ENCODE results near the gene ZNF433. TPM values are rescaled to one million over a fixed set of nuclear protein-coding genes. Genes with fewer than 3 reads are reported as not detected.

ZNF433 gene
- total and polyA plus RNA-seq, 4 donors = 4.4 to 26.5 (median 5.4) TPM

DNA sequence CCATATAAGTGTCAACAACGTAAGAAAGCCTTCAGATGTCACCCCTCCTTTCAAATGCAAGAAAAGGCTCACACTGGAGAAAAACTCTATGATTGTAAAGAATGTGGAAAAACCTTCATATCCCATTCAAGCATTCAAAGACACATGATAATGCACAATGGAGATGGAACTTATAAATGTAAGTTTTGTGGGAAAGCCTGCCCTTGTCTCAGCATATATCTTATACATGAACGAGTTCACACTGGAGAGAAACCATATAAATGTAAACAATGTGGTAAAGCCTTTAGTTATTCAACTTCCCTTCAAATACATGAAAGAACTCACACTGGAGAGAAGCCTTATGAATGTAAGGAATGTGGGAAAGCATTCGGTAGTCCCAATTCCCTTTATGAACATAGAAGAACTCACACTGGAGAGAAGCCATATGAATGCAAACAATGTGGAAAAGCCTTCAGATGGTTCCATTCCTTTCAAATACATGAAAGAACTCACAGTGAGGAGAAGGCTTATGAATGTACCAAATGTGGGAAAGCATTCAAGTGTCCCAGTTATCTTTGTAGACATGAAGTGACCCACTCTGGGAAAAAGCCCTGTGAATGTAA lies 40.2 kb upstream of the ZNF433 start:
- Histone ChIP-seq H3K9ac (ENCODE audit: insufficient read depth in 1 of 2, low read length in 2 of 2) (no peak overlapping the region), H3K27me3 (ENCODE audit: control insufficient read depth in 3 of 3, insufficient read depth in 3 of 3, low read length in 2 of 3) (no peaks in the 10 kb centered on the region), H3K9me3 (ENCODE audit: control insufficient read depth in 4 of 4, insufficient read depth in 3 of 4, low read length in 3 of 4) (peaks cover 41 to 70% (median 46%) of the 10 kb centered on the region in 4 donors), H3K4me1 (ENCODE audit: control insufficient read depth in 5 of 5, insufficient read depth in 5 of 5, low read length in 5 of 5) (no peaks in the 10 kb centered on the region), H3K4me3 (no peak overlapping the region), H3K36me3 (ENCODE audit: control insufficient read depth in 4 of 4, insufficient read depth in 4 of 4, low read length in 4 of 4) (peaks cover 24 to 63% (median 55%) of the 10 kb centered on the region in 4 donors), H3K27ac (ENCODE audit: low read depth in 1 of 2, low read length in 1 of 2) (no peak overlapping the region)
- DNase-seq (peak in 1 of 3 donors; percentile 36), ATAC-seq (ENCODE audit: insufficient read depth, low FRiP score) (no peak)
- TF ChIP-seq, protein P1, sequence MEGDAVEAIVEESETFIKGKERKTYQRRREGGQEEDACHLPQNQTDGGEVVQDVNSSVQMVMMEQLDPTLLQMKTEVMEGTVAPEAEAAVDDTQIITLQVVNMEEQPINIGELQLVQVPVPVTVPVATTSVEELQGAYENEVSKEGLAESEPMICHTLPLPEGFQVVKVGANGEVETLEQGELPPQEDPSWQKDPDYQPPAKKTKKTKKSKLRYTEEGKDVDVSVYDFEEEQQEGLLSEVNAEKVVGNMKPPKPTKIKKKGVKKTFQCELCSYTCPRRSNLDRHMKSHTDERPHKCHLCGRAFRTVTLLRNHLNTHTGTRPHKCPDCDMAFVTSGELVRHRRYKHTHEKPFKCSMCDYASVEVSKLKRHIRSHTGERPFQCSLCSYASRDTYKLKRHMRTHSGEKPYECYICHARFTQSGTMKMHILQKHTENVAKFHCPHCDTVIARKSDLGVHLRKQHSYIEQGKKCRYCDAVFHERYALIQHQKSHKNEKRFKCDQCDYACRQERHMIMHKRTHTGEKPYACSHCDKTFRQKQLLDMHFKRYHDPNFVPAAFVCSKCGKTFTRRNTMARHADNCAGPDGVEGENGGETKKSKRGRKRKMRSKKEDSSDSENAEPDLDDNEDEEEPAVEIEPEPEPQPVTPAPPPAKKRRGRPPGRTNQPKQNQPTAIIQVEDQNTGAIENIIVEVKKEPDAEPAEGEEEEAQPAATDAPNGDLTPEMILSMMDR (IDR thresholded peaks at IDR 0.05; ENCODE audit: control extremely low read depth, extremely low read depth) = no peak
- 96 to 97% methylated on average over 3 of the region's 3 CpGs for WGBS, 2 donors

DNA sequence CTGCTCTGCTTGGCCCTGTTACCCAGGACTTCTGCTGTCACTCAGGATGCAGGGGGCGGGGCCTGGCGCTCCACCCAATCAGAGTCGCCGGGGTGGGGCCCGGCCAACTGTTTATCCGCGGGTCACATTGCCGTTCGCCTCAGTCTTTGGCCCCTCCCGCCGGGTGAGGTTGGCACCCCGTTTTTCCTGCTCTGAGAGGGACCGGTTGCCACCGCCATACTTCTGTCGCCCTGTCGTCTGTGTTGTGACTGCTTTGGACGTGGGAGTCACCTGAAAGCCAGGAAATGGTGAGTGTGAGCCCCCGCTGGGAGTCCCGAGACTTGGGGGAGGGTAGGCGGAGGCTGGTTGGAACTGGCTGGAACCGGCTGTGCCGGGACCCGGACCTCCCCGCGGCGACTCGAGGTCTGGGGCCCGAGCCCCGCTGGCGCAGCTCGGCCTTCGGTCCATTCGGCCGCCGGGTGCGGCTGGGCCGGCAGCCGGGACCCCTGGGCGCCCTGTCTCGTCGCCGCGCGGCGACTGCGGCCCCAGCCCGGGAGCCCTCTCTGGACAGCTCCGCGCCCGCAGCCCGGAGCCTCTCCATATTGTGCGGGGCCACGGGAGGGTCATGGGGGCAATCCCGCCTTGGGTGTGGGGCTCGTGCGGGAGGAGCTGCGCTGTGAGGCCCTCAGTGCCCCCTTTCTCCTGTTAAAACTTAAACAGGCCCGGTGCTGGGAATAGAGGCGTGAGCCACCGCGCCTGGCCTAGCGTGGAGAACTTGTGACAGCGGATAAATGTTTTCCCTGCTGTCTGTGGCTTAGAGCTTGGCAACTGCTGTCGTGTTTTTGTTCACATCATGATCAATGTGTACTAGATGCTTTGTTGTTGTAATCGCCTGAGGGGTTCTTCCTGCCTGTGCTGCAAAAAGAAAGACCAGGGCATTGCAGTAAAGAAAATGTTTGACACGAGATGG lies 29.4 kb upstream of the ZNF433 start, which contains the start of gene ZNF844:
Gene ZNF844 (plus strand): TSS at position 142 of the 949 bp plus-strand sequence. CDS start 143 bp downstream, at position 285.
- TF ChIP-seq, protein P1 (IDR thresholded peaks at IDR 0.05; ENCODE audit: control extremely low read depth, extremely low read depth) = no peak
- DNase-seq (peak; percentile 96 to 97 (median 96)), ATAC-seq (ENCODE audit: insufficient read depth, low FRiP score) (peak; percentile 98)
- Histone ChIP-seq H3K36me3 (ENCODE audit: control insufficient read depth in 4 of 4, insufficient read depth in 4 of 4, low read length in 4 of 4) (peaks cover 3 to 15% (median 7%) of the 10 kb centered on the region in 4 donors), H3K9me3 (ENCODE audit: control insufficient read depth in 4 of 4, insufficient read depth in 3 of 4, low read length in 3 of 4) (peaks cover 0 to 14% (median 5%) of the 10 kb centered on the region in 4 donors), H3K27ac (ENCODE audit: low read depth in 1 of 2, low read length in 1 of 2) (peak within 1 kb of the TSS; percentile 89 to 96), H3K9ac (ENCODE audit: insufficient read depth in 1 of 2, low read length in 2 of 2) (peak within 1 kb of the TSS; percentile 87 to 98), H3K4me3 (peak within 1 kb of the TSS; percentile 82), H3K4me1 (ENCODE audit: control insufficient read depth in 5 of 5, insufficient read depth in 5 of 5, low read length in 5 of 5) (peaks cover 0 to 8% (median 3%) of the 10 kb centered on the region in 5 donors), H3K27me3 (ENCODE audit: control insufficient read depth in 3 of 3, insufficient read depth in 3 of 3, low read length in 2 of 3) (no peaks in the 10 kb centered on the region)
- 1 to 2% methylated on average over 63 to 66 of the region's 66 CpGs for WGBS, 2 donors

DNA sequence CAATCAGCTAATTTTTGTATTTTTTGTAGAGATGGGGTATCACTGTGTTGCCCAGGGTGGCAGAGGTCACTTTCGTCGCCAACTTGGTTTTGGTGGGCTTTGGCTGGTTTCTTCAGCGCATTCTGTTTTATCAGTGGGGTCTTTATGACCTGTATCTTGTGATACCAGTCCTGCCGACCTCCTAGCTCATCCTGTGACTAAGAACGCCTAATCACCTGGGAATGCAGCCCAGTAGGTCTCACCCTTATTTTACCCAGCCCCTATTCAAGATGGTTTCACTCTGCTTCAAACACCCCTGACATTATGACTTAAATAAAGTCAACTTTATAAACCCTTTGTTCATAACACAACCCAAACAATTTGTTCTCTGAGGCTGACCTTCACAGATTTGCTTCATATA lies 20.3 kb upstream of the ZNF433 start:
- Histone ChIP-seq H3K27ac (ENCODE audit: low read depth in 1 of 2, low read length in 1 of 2) (no peak overlapping the region), H3K9ac (ENCODE audit: insufficient read depth in 1 of 2, low read length in 2 of 2) (no peak overlapping the region), H3K27me3 (ENCODE audit: control insufficient read depth in 3 of 3, insufficient read depth in 3 of 3, low read length in 2 of 3) (no peaks in the 10 kb centered on the region), H3K4me1 (ENCODE audit: control insufficient read depth in 5 of 5, insufficient read depth in 5 of 5, low read length in 5 of 5) (peaks cover 0 to 6% (median 0%) of the 10 kb centered on the region in 5 donors), H3K36me3 (ENCODE audit: control insufficient read depth in 4 of 4, insufficient read depth in 4 of 4, low read length in 4 of 4) (no peaks in the 10 kb centered on the region), H3K4me3 (no peak overlapping the region), H3K9me3 (ENCODE audit: control insufficient read depth in 4 of 4, insufficient read depth in 3 of 4, low read length in 3 of 4) (no peaks in the 10 kb centered on the region)
- no peak for DNase-seq
- ATAC-seq (ENCODE audit: insufficient read depth, low FRiP score) = no peak
- TF ChIP-seq, protein P1 (IDR thresholded peaks at IDR 0.05; ENCODE audit: control extremely low read depth, extremely low read depth) = no peak
- 84% methylated on average over 5 of the region's 5 CpGs for WGBS, 2 donors
